Kidney (tissue), 14 donors: Measurements from ENCODE around the gene RER1. TPM values are rescaled to one million over a fixed set of nuclear protein-coding genes. Genes with fewer than 3 reads are reported as not detected.
A peak's percentile ranks its signal among the peaks of the same experiment; 100 is the strongest.

Experiments used
- DNase-seq, 5 donors: peaks; one replicate each; pipeline ENCODE4 v3.0.0-alpha.2; 2013 to 2020
- FAIRE-seq: peaks from 2 replicates; lab custom pipeline; 2012; peaks lifted over from hg19 to GRCh38; lab: Jason Lieb, UNC
- H3K27ac ChIP-seq, 2 donors: one replicate each; pipeline ENCODE4 v1.7.0; 2013; ENCODE audit warnings: low read depth in 2 of 2, low read length in 2 of 2, inconsistent platforms in 1 of 2
- H3K27me3 ChIP-seq: one replicate; pipeline ENCODE4 v1.7.1; 2013; ENCODE audit warnings: low read length, inconsistent platforms; ENCODE audit not compliant: control insufficient read depth, insufficient read depth
- H3K36me3 ChIP-seq, 3 donors: one replicate each; pipeline versions ENCODE4 v1.7.0 to v1.7.1; 2013; ENCODE audit warnings: low read length in 3 of 3, control low read depth in 1 of 3, inconsistent platforms in 1 of 3; ENCODE audit not compliant: insufficient read depth in 3 of 3, control insufficient read depth in 2 of 3
- H3K4me1 ChIP-seq, 3 donors: one replicate each; pipeline versions ENCODE4 v1.7.0 to v1.7.1; 2013; ENCODE audit warnings: low read length in 3 of 3, inconsistent platforms in 1 of 3, low read depth in 1 of 3; ENCODE audit not compliant: control insufficient read depth in 2 of 3, insufficient read depth in 2 of 3
- H3K4me3 ChIP-seq, 3 donors: one replicate each; pipeline versions ENCODE4 v1.7.0 to v1.8.1; 2013; ENCODE audit warnings: low read length in 3 of 3, control low read depth in 1 of 3, inconsistent platforms in 1 of 3
- H3K9ac ChIP-seq, 3 donors: one replicate each; pipeline versions ENCODE4 v1.7.0 to v1.7.1; 2013; ENCODE audit warnings: low read length in 3 of 3, control low read depth in 1 of 3, inconsistent platforms in 1 of 3
- H3K9me3 ChIP-seq, 3 donors: one replicate each; pipeline versions ENCODE4 v1.7.0 to v1.7.1; 2013; ENCODE audit warnings: low read length in 3 of 3, control low read depth in 1 of 3, inconsistent platforms in 1 of 3; ENCODE audit not compliant: control insufficient read depth in 2 of 3, insufficient read depth in 1 of 3
- intact Hi-C: fragments of 100-400 bp; cut with DNase I; formaldehyde crosslinking; loops from one replicate; pipeline ENCODE4 v1.11.1; 2022
- polyA plus RNA-seq: library from polyadenylated mRNA; stranded (reverse); fragments of 350-450 nt; fragmentation: Illumina TruSeq; extraction: RNeasy Lipid Tissue Mini Kit (QIAGEN cat#74804); gene quantifications from one replicate; pipeline ENCODE4 v1.2.3, GENCODE V29; 2014; ENCODE audit warnings: low read depth, low replicate concordance; ENCODE audit not compliant: insufficient read depth
- total RNA-seq: library from RNA; stranded (reverse); fragmentation: NEBNext Ultra II Directional; extraction: Animal tissue kit (Norgen Biotek cat#: 25700); gene quantifications from one replicate; pipeline ENCODE4 v1.2.1, GENCODE V29; 2021
- TF ChIP-seq, protein P1 (sequence below): IDR thresholded peaks from 3 replicates; pipeline ENCODE4 v1.5.1; 2012; ENCODE audit warnings: mild to moderate bottlenecking, moderate library complexity, borderline replicate concordance; ENCODE audit not compliant: insufficient read depth; ENCODE audit errors: extremely low read depth
- donor health status: control.
- donor health status: control.
- donor health status: control.
- donor health status: control.
- donor health status: control.
- donor health status: DM: yes; HTN: yes; CAD: no.
- donor health status: Normal renal cell carcinoma (clear cell type).

RER1 gene
- total and polyA plus RNA-seq, 2 donors from 2014 or later: 158 to 162 TPM

GRCh38 chr1:2354511-2355372 is 36.9 kb upstream of the RER1 start:
- DNase-seq (peak in 1 of 5 donors; percentile 61), FAIRE-seq (no peak)
- Histone ChIP-seq H3K27me3 (no peaks in the 10 kb centered on the region), H3K4me3 (no peak overlapping the region), H3K4me1 (no peaks in the 10 kb centered on the region), H3K36me3 (no peaks in the 10 kb centered on the region), H3K27ac (no peak overlapping the region), H3K9me3 (no peaks in the 10 kb centered on the region), H3K9ac (no peak overlapping the region)
- intact Hi-C loops: no loop called here
- TF ChIP-seq, protein P1, sequence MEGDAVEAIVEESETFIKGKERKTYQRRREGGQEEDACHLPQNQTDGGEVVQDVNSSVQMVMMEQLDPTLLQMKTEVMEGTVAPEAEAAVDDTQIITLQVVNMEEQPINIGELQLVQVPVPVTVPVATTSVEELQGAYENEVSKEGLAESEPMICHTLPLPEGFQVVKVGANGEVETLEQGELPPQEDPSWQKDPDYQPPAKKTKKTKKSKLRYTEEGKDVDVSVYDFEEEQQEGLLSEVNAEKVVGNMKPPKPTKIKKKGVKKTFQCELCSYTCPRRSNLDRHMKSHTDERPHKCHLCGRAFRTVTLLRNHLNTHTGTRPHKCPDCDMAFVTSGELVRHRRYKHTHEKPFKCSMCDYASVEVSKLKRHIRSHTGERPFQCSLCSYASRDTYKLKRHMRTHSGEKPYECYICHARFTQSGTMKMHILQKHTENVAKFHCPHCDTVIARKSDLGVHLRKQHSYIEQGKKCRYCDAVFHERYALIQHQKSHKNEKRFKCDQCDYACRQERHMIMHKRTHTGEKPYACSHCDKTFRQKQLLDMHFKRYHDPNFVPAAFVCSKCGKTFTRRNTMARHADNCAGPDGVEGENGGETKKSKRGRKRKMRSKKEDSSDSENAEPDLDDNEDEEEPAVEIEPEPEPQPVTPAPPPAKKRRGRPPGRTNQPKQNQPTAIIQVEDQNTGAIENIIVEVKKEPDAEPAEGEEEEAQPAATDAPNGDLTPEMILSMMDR: no peak

GRCh38 chr1:2355373-2356261 is 36.0 kb upstream of the RER1 start:
- H3K9ac ChIP-seq: no peak overlapping the region
- FAIRE-seq (no peak), DNase-seq (peak in 1 of 5 donors; percentile 59)
- no peaks in the 10 kb centered on the region for H3K4me1 ChIP-seq
- no peaks in the 10 kb centered on the region for H3K36me3 ChIP-seq
- no peak overlapping the region for H3K27ac ChIP-seq
- intact Hi-C loops: no loop called here
- no peak overlapping the region for H3K4me3 ChIP-seq
- TF ChIP-seq, protein P1: no peak
- no peaks in the 10 kb centered on the region for H3K27me3 ChIP-seq
- no peaks in the 10 kb centered on the region for H3K9me3 ChIP-seq

DNA sequence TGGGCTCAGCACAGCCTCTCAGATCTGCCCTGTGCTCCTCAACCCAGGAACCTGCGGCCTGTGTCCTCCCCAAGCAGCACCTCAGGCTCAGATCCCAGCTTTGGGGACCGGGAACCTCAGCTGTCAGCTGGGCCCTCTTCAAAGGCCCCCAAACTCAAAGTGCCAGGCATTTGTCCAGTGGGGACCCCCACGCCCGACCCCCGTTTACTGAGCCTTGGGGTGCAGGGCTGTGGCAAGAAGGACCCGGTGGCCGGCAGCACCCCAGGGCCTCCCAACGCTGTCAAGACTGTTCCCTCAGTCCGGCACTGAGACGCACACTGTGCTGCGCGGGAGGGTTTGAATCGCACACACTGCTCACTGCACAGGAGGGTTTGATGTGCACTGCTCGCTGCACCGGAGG is 35.2 kb upstream of the RER1 start:
- Histone ChIP-seq H3K9me3 (no peaks in the 10 kb centered on the region), H3K4me1 (no peaks in the 10 kb centered on the region), H3K27me3 (no peaks in the 10 kb centered on the region), H3K4me3 (no peak overlapping the region), H3K27ac (no peak overlapping the region), H3K9ac (no peak overlapping the region), H3K36me3 (no peaks in the 10 kb centered on the region)
- DNase-seq (peak in 1 of 5 donors; percentile 46), FAIRE-seq (no peak)
- TF ChIP-seq, protein P1: no peak
- intact Hi-C loops: no loop called here
